HepG2 (cell line): ENCODE measurements around the gene PIGZ. TPM values are rescaled to one million over a fixed set of nuclear protein-coding genes. Genes with fewer than 3 reads are reported as not detected.

Source experiments
- AFF4 ChIP-seq: sonication (generic); formaldehyde crosslinking; IDR thresholded peaks from 2 replicates; pipeline ENCODE4 v1.4.0; 2020; ENCODE audit warnings: missing genetic modification reagents
- AGO1 ChIP-seq: fragments of 200-400 bp; formaldehyde crosslinking; IDR thresholded peaks from 2 replicates; pipeline ENCODE4 v1.6.1; 2017; ENCODE audit warnings: mild to moderate bottlenecking, low read depth, low read length, moderate library complexity; ENCODE audit not compliant: poor library complexity, severe bottlenecking
- HOXA3 ChIP-seq: sonication (generic); formaldehyde crosslinking; IDR thresholded peaks from 2 replicates; pipeline ENCODE4 v1.5.0; 2020; ENCODE audit warnings: missing genetic modification reagents
- PHF21A ChIP-seq: sonication (generic); formaldehyde crosslinking; IDR thresholded peaks from 2 replicates; pipeline ENCODE4 v1.5.0; 2020; ENCODE audit warnings: mild to moderate bottlenecking, missing genetic modification reagents
- RAD21 ChIP-seq: fragments of 450-650 bp; formaldehyde crosslinking; IDR thresholded peaks from 2 replicates; pipeline ENCODE4 v1.5.0; 2020; ENCODE audit warnings: mild to moderate bottlenecking
- SALL2 ChIP-seq: sonication (generic); formaldehyde crosslinking; IDR thresholded peaks from 2 replicates; pipeline ENCODE4 v1.8.1; 2023; ENCODE audit warnings: mild to moderate bottlenecking, missing genetic modification reagents, inconsistent platforms
- SAP130 ChIP-seq: IDR thresholded peaks from 2 replicates; pipeline ENCODE4 v1.6.1; 2016; ENCODE audit warnings: low read depth
- STAG1 ChIP-seq: sonication (generic); formaldehyde crosslinking; IDR thresholded peaks from 2 replicates; pipeline ENCODE4 v1.4.0; 2020; ENCODE audit warnings: missing genetic modification reagents
- TFDP1 ChIP-seq: IDR thresholded peaks from 2 replicates; pipeline ENCODE4 v1.6.1; 2016; ENCODE audit warnings: missing compliant biosample characterization, missing genetic modification reagents, borderline replicate concordance
- ZMYM3 ChIP-seq: sonication (generic); formaldehyde crosslinking; IDR thresholded peaks from 2 replicates; pipeline ENCODE4 v1.5.1; 2020; ENCODE audit warnings: mild to moderate bottlenecking, missing genetic modification reagents
- ZNF572 ChIP-seq: sonication (generic); formaldehyde crosslinking; IDR thresholded peaks from 2 replicates; pipeline ENCODE4 v1.5.1; 2020; ENCODE audit warnings: mild to moderate bottlenecking, missing genetic modification reagents
- ZNF761 ChIP-seq: sonication (generic); formaldehyde crosslinking; conservative IDR thresholded peaks from 2 replicates; pipeline ENCODE4 v1.4.0; 2020; ENCODE audit warnings: mild to moderate bottlenecking, missing genetic modification reagents
- ZNF790 ChIP-seq: sonication (generic); formaldehyde crosslinking; IDR thresholded peaks from 2 replicates; pipeline ENCODE4 v1.8.0; 2022; ENCODE audit warnings: missing genetic modification reagents, mild to moderate bottlenecking, borderline replicate concordance
- polyA plus RNA-seq, 8 experiments: library from polyadenylated mRNA; depleted of rRNA in 3 of 8; stranded (reverse) in 7 of 8; unstranded in 1 of 8; fragments of >200 nt; fragmentation: Illumina TruSeq in 4 of 8; extraction: Trizol in 4 of 8; gene quantifications; 2 replicates each; pipeline versions ENCODE4 v1.2.1 to v1.2.3, GENCODE V29; 2011 to 2016; ENCODE audit warnings: low read depth in 4 of 8, missing spikeins in 1 of 8, mixed read lengths in 1 of 8; ENCODE audit not compliant: insufficient read depth in 1 of 8
- total RNA-seq, 5 experiments: library from RNA; depleted of rRNA; stranded (reverse); fragments of >200 nt; fragmentation: Illumina TruSeq; extraction: Trizol; gene quantifications; 2 replicates each; pipeline ENCODE4 v1.2.3, GENCODE V29; 2016; ENCODE audit warnings: low read depth in 1 of 5
- TF ChIP-seq, protein P1 (sequence below): sonication (generic); formaldehyde crosslinking; IDR thresholded peaks from 2 replicates; pipeline ENCODE4 v1.5.0; 2020; ENCODE audit warnings: mild to moderate bottlenecking, missing genetic modification reagents, moderate library complexity
- TF ChIP-seq, protein P2 (sequence below): sonication (generic); formaldehyde crosslinking; IDR thresholded peaks from 2 replicates; pipeline ENCODE4 v1.4.0; 2020; ENCODE audit warnings: missing genetic modification reagents
- TF ChIP-seq, protein P3 (sequence below): sonication (generic); formaldehyde crosslinking; IDR thresholded peaks from 2 replicates; pipeline ENCODE4 v1.5.1; 2020; ENCODE audit warnings: missing genetic modification reagents, mild to moderate bottlenecking, borderline replicate concordance

Gene PIGZ
- total and polyA plus RNA-seq, 2 of the 13 experiments (the other 11 are each of a cell fraction or from before 2014, with no cell fraction given): 4.7 to 60.5 TPM

GRCh38 chr3:197002701-197003454 lies 34.2 kb upstream of the PIGZ start (continued):
- TF ChIP-seq, protein P1, sequence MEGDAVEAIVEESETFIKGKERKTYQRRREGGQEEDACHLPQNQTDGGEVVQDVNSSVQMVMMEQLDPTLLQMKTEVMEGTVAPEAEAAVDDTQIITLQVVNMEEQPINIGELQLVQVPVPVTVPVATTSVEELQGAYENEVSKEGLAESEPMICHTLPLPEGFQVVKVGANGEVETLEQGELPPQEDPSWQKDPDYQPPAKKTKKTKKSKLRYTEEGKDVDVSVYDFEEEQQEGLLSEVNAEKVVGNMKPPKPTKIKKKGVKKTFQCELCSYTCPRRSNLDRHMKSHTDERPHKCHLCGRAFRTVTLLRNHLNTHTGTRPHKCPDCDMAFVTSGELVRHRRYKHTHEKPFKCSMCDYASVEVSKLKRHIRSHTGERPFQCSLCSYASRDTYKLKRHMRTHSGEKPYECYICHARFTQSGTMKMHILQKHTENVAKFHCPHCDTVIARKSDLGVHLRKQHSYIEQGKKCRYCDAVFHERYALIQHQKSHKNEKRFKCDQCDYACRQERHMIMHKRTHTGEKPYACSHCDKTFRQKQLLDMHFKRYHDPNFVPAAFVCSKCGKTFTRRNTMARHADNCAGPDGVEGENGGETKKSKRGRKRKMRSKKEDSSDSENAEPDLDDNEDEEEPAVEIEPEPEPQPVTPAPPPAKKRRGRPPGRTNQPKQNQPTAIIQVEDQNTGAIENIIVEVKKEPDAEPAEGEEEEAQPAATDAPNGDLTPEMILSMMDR (CRISPR knock-in tag): peak; percentile 60
- TF ChIP-seq AFF4 (CRISPR knock-in tag): no peak
- TF ChIP-seq SAP130: peak; percentile 2; the same call in 1 of the 2 replicates
- peak; percentile 66; the same call in 1 of the 2 replicates for TF ChIP-seq TFDP1
- no peak for TF ChIP-seq ZNF761 (CRISPR knock-in tag)
- TF ChIP-seq, protein P2, sequence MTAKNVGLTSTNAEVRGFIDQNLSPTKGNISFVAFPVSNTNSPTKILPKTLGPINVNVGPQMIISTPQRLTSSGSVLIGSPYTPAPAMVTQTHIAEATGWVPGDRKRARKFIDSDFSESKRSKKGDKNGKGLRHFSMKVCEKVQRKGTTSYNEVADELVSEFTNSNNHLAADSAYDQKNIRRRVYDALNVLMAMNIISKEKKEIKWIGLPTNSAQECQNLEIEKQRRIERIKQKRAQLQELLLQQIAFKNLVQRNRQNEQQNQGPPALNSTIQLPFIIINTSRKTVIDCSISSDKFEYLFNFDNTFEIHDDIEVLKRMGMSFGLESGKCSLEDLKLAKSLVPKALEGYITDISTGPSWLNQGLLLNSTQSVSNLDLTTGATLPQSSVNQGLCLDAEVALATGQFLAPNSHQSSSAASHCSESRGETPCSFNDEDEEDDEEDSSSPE: peak; percentile 55; the same call in 1 of the 2 replicates
- TF ChIP-seq PHF21A: no peak
- TF ChIP-seq ZNF790 (CRISPR knock-in tag): no peak
- TF ChIP-seq HOXA3 (CRISPR knock-in tag): peak; percentile 43; the same call in 1 of the 2 replicates
- TF ChIP-seq ZNF572 (CRISPR knock-in tag): no peak
- TF ChIP-seq AGO1: no peak
- peak; percentile 68 for TF ChIP-seq RAD21 (CRISPR knock-in tag)
- TF ChIP-seq ZMYM3 (CRISPR knock-in tag): no peak
- TF ChIP-seq STAG1: peak; percentile 46
- TF ChIP-seq, protein P3, sequence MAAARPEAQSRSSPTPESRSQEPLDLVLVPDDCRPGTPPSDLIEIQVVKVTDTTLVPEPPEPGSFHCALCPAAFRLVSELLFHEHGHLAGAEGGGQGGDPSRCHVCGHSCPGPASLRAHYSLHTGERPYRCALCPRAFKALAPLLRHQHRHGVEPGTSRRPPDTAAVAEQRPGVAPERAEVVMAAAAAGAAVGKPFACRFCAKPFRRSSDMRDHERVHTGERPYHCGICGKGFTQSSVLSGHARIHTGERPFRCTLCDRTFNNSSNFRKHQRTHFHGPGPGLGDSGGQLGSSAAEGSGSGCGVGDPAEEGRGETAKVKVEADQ: no peak
- 0 out of 2 replicates have a peak, but pooled peaks have one; percentile 40 for TF ChIP-seq SALL2 (CRISPR knock-in tag)
